Astrocyte (in vitro differentiated cells and primary cell): ENCODE results near the gene ARMH3.

Source experiments
- EZH2 ChIP-seq: IDR thresholded peaks from 2 replicates; pipeline ENCODE4 v1.6.1; 2012; ENCODE audit warnings: mild to moderate bottlenecking, low read length, inconsistent platforms; ENCODE audit not compliant: insufficient read depth
- TF ChIP-seq, protein P1 (sequence below): IDR thresholded peaks from 2 replicates; pipeline ENCODE4 v1.5.1; 2011; ENCODE audit warnings: low read depth, mild to moderate bottlenecking, inconsistent platforms, low read length, moderate library complexity; ENCODE audit not compliant: insufficient read depth

GRCh38 chr10:102045292-102045691 is 10.7 kb downstream of the ARMH3 start:
- TF ChIP-seq, protein P1, sequence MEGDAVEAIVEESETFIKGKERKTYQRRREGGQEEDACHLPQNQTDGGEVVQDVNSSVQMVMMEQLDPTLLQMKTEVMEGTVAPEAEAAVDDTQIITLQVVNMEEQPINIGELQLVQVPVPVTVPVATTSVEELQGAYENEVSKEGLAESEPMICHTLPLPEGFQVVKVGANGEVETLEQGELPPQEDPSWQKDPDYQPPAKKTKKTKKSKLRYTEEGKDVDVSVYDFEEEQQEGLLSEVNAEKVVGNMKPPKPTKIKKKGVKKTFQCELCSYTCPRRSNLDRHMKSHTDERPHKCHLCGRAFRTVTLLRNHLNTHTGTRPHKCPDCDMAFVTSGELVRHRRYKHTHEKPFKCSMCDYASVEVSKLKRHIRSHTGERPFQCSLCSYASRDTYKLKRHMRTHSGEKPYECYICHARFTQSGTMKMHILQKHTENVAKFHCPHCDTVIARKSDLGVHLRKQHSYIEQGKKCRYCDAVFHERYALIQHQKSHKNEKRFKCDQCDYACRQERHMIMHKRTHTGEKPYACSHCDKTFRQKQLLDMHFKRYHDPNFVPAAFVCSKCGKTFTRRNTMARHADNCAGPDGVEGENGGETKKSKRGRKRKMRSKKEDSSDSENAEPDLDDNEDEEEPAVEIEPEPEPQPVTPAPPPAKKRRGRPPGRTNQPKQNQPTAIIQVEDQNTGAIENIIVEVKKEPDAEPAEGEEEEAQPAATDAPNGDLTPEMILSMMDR, result no peak
- TF ChIP-seq EZH2, result no peak
